HG03460 (cell line): ENCODE results near the gene TRIO.

Source experiments
- ATAC-seq: cut with Tn5 transposase; IDR thresholded peaks from one replicate; pipeline ENCODE4 v1.9.1; 2021; ENCODE audit not compliant: unreplicated experiment

The TRIO gene

GRCh38 chr5:14497311-14497710 lies 354.2 kb downstream of the TRIO start:
- no peak for ATAC-seq

- ATAC-seq, result no peak
Observed at GRCh38 chr5:14501353-14502293, 358.5 kb downstream of the TRIO start.

- no peak for ATAC-seq
Observed at GRCh38 chr5:14502294-14502690, 359.1 kb downstream of the TRIO start.

GRCh38 chr5:14503017-14503680 lies 360.0 kb downstream of the TRIO start:
- ATAC-seq, result no peak

GRCh38 chr5:14503681-14504331 lies 360.7 kb downstream of the TRIO start:
- no peak for ATAC-seq

GRCh38 chr5:14504332-14504727 lies 361.2 kb downstream of the TRIO start:
- ATAC-seq, result no peak

- ATAC-seq, result no peak
Observed at GRCh38 chr5:14504816-14505215, 361.7 kb downstream of the TRIO start.

GRCh38 chr5:14505310-14506139 lies 362.4 kb downstream of the TRIO start:
- no peak for ATAC-seq

- ATAC-seq, result no peak
Observed at GRCh38 chr5:14506140-14506538, 363.0 kb downstream of the TRIO start.

- no peak for ATAC-seq
Observed at GRCh38 chr5:14506661-14507060, 363.5 kb downstream of the TRIO start.

- ATAC-seq, result no peak
Observed at GRCh38 chr5:14507156-14507941, 364.2 kb downstream of the TRIO start.

GRCh38 chr5:14508046-14508445 lies 364.9 kb downstream of the TRIO start:
- ATAC-seq, result no peak

- no peak for ATAC-seq
Observed at GRCh38 chr5:14509556-14509955, 366.4 kb downstream of the TRIO start.

- ATAC-seq, result no peak
Observed at GRCh38 chr5:14510156-14510734, 367.1 kb downstream of the TRIO start.

- ATAC-seq, result no peak
Observed at GRCh38 chr5:14510880-14511279, 367.7 kb downstream of the TRIO start.

GRCh38 chr5:14512574-14512973 lies 369.4 kb downstream of the TRIO start:
- ATAC-seq, result no peak

GRCh38 chr5:14513266-14513665 lies 370.1 kb downstream of the TRIO start:
- no peak for ATAC-seq

- no peak for ATAC-seq
Observed at GRCh38 chr5:14516901-14517300, 373.8 kb downstream of the TRIO start.

GRCh38 chr5:14518638-14519037 lies 375.5 kb downstream of the TRIO start:
- no peak for ATAC-seq

GRCh38 chr5:14521748-14522147 lies 378.6 kb downstream of the TRIO start:
- no peak for ATAC-seq
